Measurements from ENCODE around the gene HMGXB4. TPM values are rescaled to one million over a fixed set of nuclear protein-coding genes. Genes with fewer than 3 reads are reported as not detected.

Gene HMGXB4
- total RNA-seq (2016; rRNA removed; fragmentation: Illumina TruSeq; extraction: Trizol) = 13.9 and 14.4 TPM in 2 replicates
- 4.6 and 5.0 TPM in 2 replicates for total RNA-seq (2016; cell fraction: cytosol; rRNA removed; fragmentation: Illumina TruSeq; extraction: Trizol; ENCODE audit: low read depth)
- total RNA-seq (2016; cell fraction: insoluble cytoplasmic fraction; rRNA removed; fragmentation: Illumina TruSeq; extraction: Trizol) = 14.4 and 14.9 TPM in 2 replicates
- 7.8 and 8.6 TPM in 2 replicates for total RNA-seq (2016; cell fraction: membrane; rRNA removed; fragmentation: Illumina TruSeq; extraction: Trizol)
- total RNA-seq (2016; cell fraction: nucleus; rRNA removed; fragmentation: Illumina TruSeq; extraction: Trizol) = 19.3 and 22.2 TPM in 2 replicates
- polyA plus RNA-seq (2011; rRNA removed) = 12.1 and 16.3 TPM in 2 replicates
- 6.8 and 8.2 TPM in 2 replicates for polyA plus RNA-seq (2011; cell fraction: cytosol; rRNA removed)
- 15.1 and 15.5 TPM in 2 replicates for polyA plus RNA-seq (2011; cell fraction: nucleus; rRNA removed)
- 8.7 and 12.7 TPM in 2 replicates for polyA plus RNA-seq (2012)
- 0.37 and 0.62 TPM in 2 replicates for polyA plus RNA-seq (2016; cell fraction: cytosol; fragmentation: Illumina TruSeq; extraction: Trizol; ENCODE audit: low read depth)
- polyA plus RNA-seq (2016; cell fraction: insoluble cytoplasmic fraction; fragmentation: Illumina TruSeq; extraction: Trizol; ENCODE audit: low read depth) = 16.2 and 17.1 TPM in 2 replicates
- polyA plus RNA-seq (2016; cell fraction: membrane; fragmentation: Illumina TruSeq; extraction: Trizol; ENCODE audit: low read depth) = 2.7 and 2.9 TPM in 2 replicates
- 24.2 and 30.5 TPM in 2 replicates for polyA plus RNA-seq (2016; cell fraction: nucleus; fragmentation: Illumina TruSeq; extraction: Trizol; ENCODE audit: insufficient read depth, low read depth)
- 38.9 and 39.2 TPM in 2 replicates for polyA minus RNA-seq (2011; rRNA and poly(A)+ RNA removed; ENCODE audit: low replicate concordance)
- 8.6 and 10.1 TPM in 2 replicates for polyA minus RNA-seq (2011; cell fraction: cytosol; rRNA and poly(A)+ RNA removed)
- polyA minus RNA-seq (2011; cell fraction: nucleus; rRNA and poly(A)+ RNA removed) = 59.7 and 70.8 TPM in 2 replicates
- Bru-seq, nascent RNA = percentile 72 among the genes with signal in this experiment
- percentile 71 among the genes with signal in this experiment for BruChase-seq, experiment 1, labeled RNA remaining after a 6-hour chase
- percentile 77 among the genes with signal in this experiment for BruChase-seq, experiment 2, labeled RNA remaining after a 2-hour chase
- long read RNA-seq, experiment 1, partial matches to known transcripts = 6 of 13 reads
- long read RNA-seq, experiment 1, other reads (novel, unspliced or antisense) = 2 of 13 reads
- long read RNA-seq, experiment 2, full-length matches to known transcripts = 1 of 9 reads
- long read RNA-seq, experiment 2, partial matches to known transcripts = 1 of 9 reads
- long read RNA-seq, experiment 2, other reads (novel, unspliced or antisense) = 7 of 9 reads

- peak within 1 kb of the TSS; percentile 75 to 89 (median 76) for H3K4me3 ChIP-seq (replicated peaks in 1 of 3; ENCODE audit: insufficient read depth in 1 of 3, low read depth in 2 of 3, low read length in 3 of 3)
- DNase-seq (ENCODE audit: low spot score) (peak; percentile 76), ATAC-seq (peak; percentile 95), FAIRE-seq (peak; percentile 28)
- peaks cover 29% of the 10 kb centered on the region for H3K79me2 ChIP-seq (ENCODE audit: insufficient read depth, low read length)
- intact Hi-C loops (cut with micrococcal nuclease; ENCODE audit: unreplicated experiment) (loop anchor here (5.0 kb wide), 1 partner anchor 70 kb away; no protein-coding TSS in a partner anchor), in situ Hi-C loops (cut with HindIII; ENCODE audit: extremely low pct_ligation_motif_present, low pct_unique_long_range_greater_than_20kb) (no loop called here)
- peak within 1 kb of the TSS; percentile 100 for H2AFZ ChIP-seq (ENCODE audit: low read length)
- H4K20me1 ChIP-seq (ENCODE audit: insufficient read depth, low read length) = no peaks in the 10 kb centered on the region
- no peaks in the 10 kb centered on the region for H3K9me3 ChIP-seq (ENCODE audit: low read length)
- peak within 1 kb of the TSS; percentile 93 for H3K4me2 ChIP-seq (ENCODE audit: low read depth, low read length)
- BruUV-seq (replicated peaks) = no TSS peak
- peaks cover 1 to 6% of the 10 kb centered on the region in 2 experiments; a peak in 1 of 5 replicates for H3K36me3 ChIP-seq (replicated peaks in 1 of 2; ENCODE audit: control insufficient read depth in 1 of 2, insufficient read depth in 2 of 2, low read length in 2 of 2)
- H3K27ac ChIP-seq (ENCODE audit: extremely low read length, insufficient read depth, low read length) = peak within 1 kb of the TSS; percentile 89
- H3K4me1 ChIP-seq (ENCODE audit: insufficient read depth, low read length) = peaks cover 26% of the 10 kb centered on the region
- no peaks in the 10 kb centered on the region; a peak in 1 of 5 replicates for H3K27me3 ChIP-seq (ENCODE audit: control insufficient read depth in 1 of 2, insufficient read depth in 2 of 2, low read length in 2 of 2)
- 2% methylated on average over 29 of the region's 84 CpGs for WGBS (ENCODE audit: low lambda C conversion rate)
- ChIA-PET CTCF (ENCODE audit: low intra/inter-chr PET ratio, low total read pairs) (no interaction called here), POLR2A (interaction anchor here (1.3 to 3.0 kb wide), 6 partner anchors 9 to 119 kb away, joined by 3 to 28 read pairs (median 7); partner anchors contain the start of gene TOM1)
- peak within 1 kb of the TSS; percentile 95 for H3K9ac ChIP-seq (ENCODE audit: insufficient read depth, low read depth, low read length)
- TF ChIP-seq MXI1 (IDR thresholded peaks at IDR 0.05; ENCODE audit: borderline replicate concordance, low read depth, low read length) (peak; percentile 24; the same call in 1 of the 3 replicates), ZNF775 (CRISPR knock-in tag; IDR thresholded peaks at IDR 0.05; ENCODE audit: borderline replicate concordance) (peak; percentile 75; the same call in 1 of the 2 replicates), ZNF574 (CRISPR knock-in tag; IDR thresholded peaks at IDR 0.05) (peak; percentile 89), NBN (conservative IDR thresholded peaks at IDR 0.05) (no peak), REL (CRISPR knock-in tag; conservative IDR thresholded peaks at IDR 0.05) (0 out of 2 replicates have a peak, but pooled peaks have one; percentile 64), DR1 (CRISPR knock-in tag; IDR thresholded peaks at IDR 0.05) (peak; percentile 13; the same call in 1 of the 2 replicates), E2F5 (CRISPR knock-in tag; conservative IDR thresholded peaks at IDR 0.05) (peak; percentile 91), ZFY (CRISPR knock-in tag; IDR thresholded peaks at IDR 0.05) (peak; percentile 100), TBL1XR1 (IDR thresholded peaks at IDR 0.05; ENCODE audit: borderline replicate concordance, low read length, partially characterized antibody) (no peak), HOXA3 (CRISPR knock-in tag; IDR thresholded peaks at IDR 0.05) (peak; percentile 64; the same call in 1 of the 2 replicates), MTERF4 (CRISPR knock-in tag; IDR thresholded peaks at IDR 0.05) (no peak), ELF1 (CRISPR knock-in tag; IDR thresholded peaks at IDR 0.05) (peak; percentile 21; the same call in 1 of the 2 replicates)
Measured at GRCh38 chr22:35257321-35258190, at the start of gene HMGXB4. TSS of gene HMGXB4 (plus strand) at chr22:35257493. CDS start at chr22:35262391, 4,898 bp downstream.

Measured in HepG2 (cell line).